GM19328 (cell line): ENCODE measurements around the gene RNF2.
"Not testable (repeated sequence)": the region's sequence is repeated elsewhere in the genome, so short reads cannot be mapped to it uniquely, and the experiment has no call there.

Experiments used
- ATAC-seq: cut with Tn5 transposase; IDR thresholded peaks from one replicate; pipeline ENCODE4 v1.9.1; 2021; ENCODE audit warnings: mild to moderate bottlenecking, moderate library complexity; ENCODE audit not compliant: unreplicated experiment

RNF2 gene

GRCh38 chr1:185044981-185045813 lies at the start of gene RNF2:
RNF2 (plus strand) TSS chr1:185045558; CDS start chr1:185087554, 41,996 bp downstream.
- ATAC-seq: peak; percentile 91

- not testable (repeated sequence) for ATAC-seq
These were observed 45.4 kb upstream of the RNF2 start for GRCh38 chr1:184999974-185000373.

- ATAC-seq: not testable (repeated sequence)
These were observed 44.0 kb upstream of the RNF2 start for GRCh38 chr1:185001312-185001880.

- ATAC-seq: no peak
These were observed 36.5 kb upstream of the RNF2 start for GRCh38 chr1:185008838-185009237.

GRCh38 chr1:185010361-185010760 lies 35.0 kb upstream of the RNF2 start:
- no peak for ATAC-seq

GRCh38 chr1:185014941-185015340 lies 30.4 kb upstream of the RNF2 start:
- no peak for ATAC-seq

- ATAC-seq: no peak
These were observed 29.7 kb upstream of the RNF2 start for GRCh38 chr1:185015631-185016030.

GRCh38 chr1:185016880-185017279 lies 28.5 kb upstream of the RNF2 start:
- ATAC-seq: no peak

GRCh38 chr1:185017338-185017737 lies 28.0 kb upstream of the RNF2 start:
- ATAC-seq: no peak

- ATAC-seq: no peak
These were observed 27.4 kb upstream of the RNF2 start for GRCh38 chr1:185017966-185018365.

GRCh38 chr1:185027252-185027882 lies 18.0 kb upstream of the RNF2 start:
- ATAC-seq: no peak

GRCh38 chr1:185033686-185034085 lies 11.7 kb upstream of the RNF2 start:
- ATAC-seq: no peak

GRCh38 chr1:185035258-185035657 lies 10.1 kb upstream of the RNF2 start:
- no peak for ATAC-seq

GRCh38 chr1:185038813-185039376 lies 6.5 kb upstream of the RNF2 start:
- no peak for ATAC-seq

- ATAC-seq: no peak
These were observed 5.5 kb upstream of the RNF2 start for GRCh38 chr1:185039726-185040407.

GRCh38 chr1:185040408-185040735 lies 5.0 kb upstream of the RNF2 start:
- no peak for ATAC-seq

GRCh38 chr1:185041742-185042141 lies 3.6 kb upstream of the RNF2 start:
- no peak for ATAC-seq

GRCh38 chr1:185042737-185043136 lies 2.6 kb upstream of the RNF2 start:
- no peak for ATAC-seq

- no peak for ATAC-seq
These were observed 971 bp upstream of the RNF2 start for GRCh38 chr1:185044387-185044786.

- ATAC-seq: no peak
These were observed 595 bp downstream of the RNF2 start for GRCh38 chr1:185045814-185046492.

GRCh38 chr1:185046668-185047067 lies 1.3 kb downstream of the RNF2 start:
- ATAC-seq: no peak
